ENCODE measurements around the gene CSNK2A3. TPM values are rescaled to one million over a fixed set of nuclear protein-coding genes. Genes with fewer than 3 reads are reported as not detected.

Gene CSNK2A3
- total RNA-seq, 4 donors from 2014 or later: 0.90 to 3.3 (median 2.9) TPM; not detected in 1

DNA sequence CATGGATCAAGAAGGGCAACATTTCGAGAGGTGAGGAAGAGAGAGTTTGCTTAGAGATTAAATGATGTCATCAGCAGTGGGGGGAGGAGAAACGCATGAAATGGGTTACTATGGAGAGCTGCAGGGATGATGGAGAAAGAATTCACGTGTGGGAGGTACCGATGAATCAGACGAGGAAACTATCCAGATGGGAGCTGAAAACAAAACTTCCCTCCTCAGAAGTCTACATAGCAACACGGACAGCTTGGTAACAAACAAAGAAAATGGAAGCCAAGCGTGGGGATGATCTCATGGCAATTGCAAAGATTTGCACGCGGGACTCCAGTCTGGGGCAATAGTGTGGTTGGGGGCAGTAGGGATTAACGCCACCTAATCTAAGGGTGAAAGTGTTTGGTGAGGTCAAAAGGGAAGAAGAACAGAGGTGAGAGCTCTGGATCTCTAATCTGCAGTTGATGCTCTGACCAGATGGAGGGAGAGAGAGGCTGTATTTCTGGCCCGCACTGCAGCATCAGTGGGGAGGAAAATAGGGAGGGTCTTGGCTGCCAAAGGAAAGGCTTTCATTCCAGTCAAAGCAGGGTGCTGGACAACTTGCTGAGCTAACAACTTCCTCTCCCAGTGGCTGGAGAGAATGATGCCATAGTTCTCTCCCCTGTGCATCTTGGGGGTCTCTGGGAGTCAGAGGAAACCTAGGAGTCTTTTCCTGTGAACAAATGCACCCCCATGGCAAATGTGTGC, 43.4 kb upstream of the CSNK2A3 start:
- no peaks in the 10 kb centered on the region for H3K36me3 ChIP-seq
- H3K27ac ChIP-seq: no peak overlapping the region
- H3K4me3 ChIP-seq: no peak overlapping the region
- no peak for DNase-seq (ENCODE audit: low spot score in 2 of 2)
- H3K27me3 ChIP-seq: no peaks in the 10 kb centered on the region
- peaks cover 0 to 18% (median 0%) of the 10 kb centered on the region in 4 donors for H3K4me1 ChIP-seq
- H3K9me3 ChIP-seq: no peaks in the 10 kb centered on the region
- TF ChIP-seq, protein P1, sequence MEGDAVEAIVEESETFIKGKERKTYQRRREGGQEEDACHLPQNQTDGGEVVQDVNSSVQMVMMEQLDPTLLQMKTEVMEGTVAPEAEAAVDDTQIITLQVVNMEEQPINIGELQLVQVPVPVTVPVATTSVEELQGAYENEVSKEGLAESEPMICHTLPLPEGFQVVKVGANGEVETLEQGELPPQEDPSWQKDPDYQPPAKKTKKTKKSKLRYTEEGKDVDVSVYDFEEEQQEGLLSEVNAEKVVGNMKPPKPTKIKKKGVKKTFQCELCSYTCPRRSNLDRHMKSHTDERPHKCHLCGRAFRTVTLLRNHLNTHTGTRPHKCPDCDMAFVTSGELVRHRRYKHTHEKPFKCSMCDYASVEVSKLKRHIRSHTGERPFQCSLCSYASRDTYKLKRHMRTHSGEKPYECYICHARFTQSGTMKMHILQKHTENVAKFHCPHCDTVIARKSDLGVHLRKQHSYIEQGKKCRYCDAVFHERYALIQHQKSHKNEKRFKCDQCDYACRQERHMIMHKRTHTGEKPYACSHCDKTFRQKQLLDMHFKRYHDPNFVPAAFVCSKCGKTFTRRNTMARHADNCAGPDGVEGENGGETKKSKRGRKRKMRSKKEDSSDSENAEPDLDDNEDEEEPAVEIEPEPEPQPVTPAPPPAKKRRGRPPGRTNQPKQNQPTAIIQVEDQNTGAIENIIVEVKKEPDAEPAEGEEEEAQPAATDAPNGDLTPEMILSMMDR (IDR thresholded peaks at IDR 0.05): no peak
- TF ChIP-seq EP300 (IDR thresholded peaks at IDR 0.05): no peak
- no peak for TF ChIP-seq POLR2A (IDR thresholded peaks at IDR 0.05)
- 50 to 56% methylated on average over 11 of the region's 11 CpGs for WGBS, 2 donors

DNA sequence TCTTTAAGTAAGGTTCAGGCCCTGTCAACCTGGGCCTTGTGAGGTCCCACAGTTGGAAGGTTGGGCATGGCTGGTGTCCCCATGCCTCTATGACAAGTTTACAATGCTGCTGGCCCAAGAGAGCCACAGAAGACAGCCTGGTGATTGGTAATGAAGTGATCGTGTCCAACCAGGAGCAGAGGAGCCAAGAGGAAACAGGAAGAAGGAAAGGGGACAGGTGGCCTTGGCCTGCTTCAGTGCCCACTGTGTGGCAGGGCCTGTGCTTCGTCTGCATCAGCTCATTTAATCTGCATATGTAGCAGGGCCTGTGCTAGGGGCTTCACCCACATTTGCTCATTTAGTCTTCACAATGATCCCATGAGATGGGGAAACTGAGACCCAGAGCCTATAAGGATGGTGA, 42.1 kb upstream of the CSNK2A3 start:
- Histone ChIP-seq H3K9me3 (no peaks in the 10 kb centered on the region), H3K4me3 (no peak overlapping the region), H3K4me1 (peaks cover 0 to 20% (median 0%) of the 10 kb centered on the region in 4 donors), H3K36me3 (no peaks in the 10 kb centered on the region), H3K27me3 (no peaks in the 10 kb centered on the region), H3K27ac (no peak overlapping the region)
- no peak for TF ChIP-seq POLR2A (IDR thresholded peaks at IDR 0.05)
- TF ChIP-seq, protein P1 (IDR thresholded peaks at IDR 0.05): no peak
- TF ChIP-seq EP300 (IDR thresholded peaks at IDR 0.05): no peak
- DNase-seq (ENCODE audit: low spot score in 2 of 2): no peak
- 93 to 96% methylated on average over 2 of the region's 2 CpGs for WGBS, 2 donors

DNA sequence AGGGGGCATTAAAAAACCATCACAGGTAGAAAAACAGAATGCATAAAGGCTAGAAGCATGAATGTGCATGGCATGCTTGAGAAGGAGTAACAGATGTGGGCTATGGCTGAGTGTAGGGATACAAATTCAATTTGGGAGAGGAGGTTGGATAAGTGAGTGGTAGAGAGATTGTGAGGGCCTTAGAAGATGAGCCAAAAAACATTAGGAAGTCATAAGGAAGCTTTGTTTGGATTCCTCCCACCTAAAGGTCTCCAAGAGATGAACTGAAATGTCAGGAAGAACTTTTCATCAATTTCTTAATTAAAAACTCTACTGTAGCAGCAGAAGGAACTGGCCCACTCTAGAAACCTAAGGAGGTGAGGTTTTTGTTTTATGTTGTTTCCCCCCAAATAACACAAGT, 41.2 kb upstream of the CSNK2A3 start:
- Histone ChIP-seq H3K4me3 (no peak overlapping the region), H3K9me3 (no peaks in the 10 kb centered on the region), H3K27me3 (no peaks in the 10 kb centered on the region), H3K36me3 (no peaks in the 10 kb centered on the region), H3K4me1 (peaks cover 0 to 20% (median 0%) of the 10 kb centered on the region in 4 donors), H3K27ac (no peak overlapping the region)
- DNase-seq (ENCODE audit: low spot score in 2 of 2): no peak
- TF ChIP-seq EP300 (IDR thresholded peaks at IDR 0.05): no peak
- TF ChIP-seq, protein P1 (IDR thresholded peaks at IDR 0.05): no peak
- TF ChIP-seq POLR2A (IDR thresholded peaks at IDR 0.05): no peak

DNA sequence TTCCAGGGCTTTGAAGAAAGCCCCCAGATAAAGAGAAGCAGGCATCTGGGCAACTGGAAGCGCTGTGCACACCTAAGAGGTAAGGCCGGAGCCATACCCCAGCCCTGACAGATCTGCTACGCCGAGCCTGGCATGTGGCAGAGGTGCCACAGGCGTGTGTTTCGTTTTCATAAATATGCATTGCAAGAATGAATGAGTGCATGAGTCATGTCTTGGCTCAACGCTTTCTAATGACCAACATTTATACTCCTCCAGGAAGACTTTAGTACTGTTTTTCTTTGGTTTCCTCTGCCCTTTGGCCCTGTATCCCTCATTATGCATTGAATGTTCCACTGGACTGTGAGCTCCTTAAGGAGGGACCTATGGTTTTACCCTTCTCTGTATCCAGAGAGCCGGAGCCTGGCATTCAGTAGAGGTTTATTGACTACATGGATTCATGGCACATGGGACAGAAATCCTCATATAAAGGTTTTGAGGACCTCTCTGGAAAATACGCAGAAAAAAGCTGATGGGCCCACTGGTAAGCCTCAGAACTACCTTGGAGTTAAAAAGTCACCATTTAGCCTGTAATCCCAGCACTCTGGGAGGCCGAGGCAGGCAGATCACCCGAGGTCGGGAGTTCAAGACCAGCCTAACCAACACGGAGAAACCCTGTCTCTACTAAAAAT, 38.9 kb upstream of the CSNK2A3 start:
- Histone ChIP-seq H3K27ac (no peak overlapping the region), H3K9me3 (no peaks in the 10 kb centered on the region), H3K36me3 (no peaks in the 10 kb centered on the region), H3K4me1 (peaks cover 0 to 20% (median 0%) of the 10 kb centered on the region in 4 donors), H3K27me3 (no peaks in the 10 kb centered on the region), H3K4me3 (no peak overlapping the region)
- no peak for DNase-seq (ENCODE audit: low spot score in 2 of 2)
- no peak for TF ChIP-seq POLR2A (IDR thresholded peaks at IDR 0.05)
- TF ChIP-seq, protein P1 (IDR thresholded peaks at IDR 0.05): no peak
- WGBS, 2 donors: 43 to 49% methylated on average over 13 of the region's 13 CpGs

DNA sequence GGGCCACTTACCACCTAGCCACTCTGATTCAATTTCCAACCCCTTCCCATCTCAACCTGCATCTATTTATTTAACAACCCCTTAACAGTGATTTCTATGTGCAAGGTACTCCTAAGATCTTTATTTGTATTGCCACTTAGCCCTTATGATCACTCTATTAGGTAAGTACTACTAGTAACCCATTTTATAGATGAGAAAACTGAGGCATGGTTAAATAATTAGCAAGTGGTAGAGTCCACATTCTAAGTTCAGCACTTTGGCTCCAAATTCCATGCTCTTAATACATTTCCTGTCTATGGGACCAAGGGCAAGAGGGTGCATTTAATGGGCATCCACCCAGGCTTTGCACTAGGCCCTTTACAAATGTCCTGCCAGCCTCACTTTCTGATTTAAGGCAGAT, 38.1 kb upstream of the CSNK2A3 start:
- TF ChIP-seq, protein P1 (IDR thresholded peaks at IDR 0.05): no peak
- TF ChIP-seq EP300 (IDR thresholded peaks at IDR 0.05) (no peak), POLR2A (IDR thresholded peaks at IDR 0.05) (no peak)
- no peaks in the 10 kb centered on the region for H3K36me3 ChIP-seq
- no peak for DNase-seq (ENCODE audit: low spot score in 2 of 2)
- H3K4me1 ChIP-seq: peaks cover 0 to 14% (median 0%) of the 10 kb centered on the region in 4 donors
- H3K4me3 ChIP-seq: no peak overlapping the region
- no peaks in the 10 kb centered on the region for H3K27me3 ChIP-seq
- H3K9me3 ChIP-seq: no peaks in the 10 kb centered on the region
- H3K27ac ChIP-seq: no peak overlapping the region

All from tibial nerve (tissue), 4 donors.